WTC11 (cell line): ENCODE results near the gene ADORA2B.

Source experiments
- CBFB ChIP-seq: sonication (generic); formaldehyde crosslinking; IDR thresholded peaks from 2 replicates; pipeline ENCODE4 v1.8.1; 2022; ENCODE audit warnings: mild to moderate bottlenecking, low read depth, missing genetic modification reagents
- TEAD4 ChIP-seq: sonication (generic); formaldehyde crosslinking; IDR thresholded peaks from 2 replicates; pipeline ENCODE4 v1.8.0; 2022; ENCODE audit warnings: mild to moderate bottlenecking, missing genetic modification reagents
- TP53 ChIP-seq: sonication (generic); formaldehyde crosslinking; IDR thresholded peaks from 2 replicates; pipeline ENCODE4 v1.8.1; 2023; ENCODE audit warnings: mild to moderate bottlenecking, missing genetic modification reagents
- TF ChIP-seq, protein P1 (sequence below): sonication (generic); formaldehyde crosslinking; IDR thresholded peaks from 2 replicates; pipeline ENCODE4 v1.8.0; 2022; ENCODE audit warnings: mild to moderate bottlenecking, missing genetic modification reagents
- TF ChIP-seq, protein P2 (sequence below): sonication (generic); formaldehyde crosslinking; IDR thresholded peaks from 2 replicates; pipeline ENCODE4 v1.8.1; 2022; ENCODE audit warnings: low read depth, missing genetic modification reagents, borderline replicate concordance
- TF ChIP-seq, protein P3 (sequence below): sonication (generic); formaldehyde crosslinking; IDR thresholded peaks from 2 replicates; pipeline ENCODE4 v1.8.1; 2022; ENCODE audit warnings: low read depth, mild to moderate bottlenecking, moderate library complexity, missing genetic modification reagents, borderline replicate concordance
- TF ChIP-seq, protein P4 (sequence below): sonication (generic); formaldehyde crosslinking; IDR thresholded peaks from 2 replicates; pipeline ENCODE4 v1.8.1; 2023; ENCODE audit warnings: mild to moderate bottlenecking, moderate library complexity, missing genetic modification reagents
- TF ChIP-seq, protein P5 (sequence below): fragments of 200-600 bp; IDR thresholded peaks from 2 replicates; pipeline ENCODE4 v1.8.0; 2022; ENCODE audit warnings: antibody characterized with exemption
- TF ChIP-seq, protein P6 (sequence below): sonication (generic); formaldehyde crosslinking; IDR thresholded peaks from 2 replicates; pipeline ENCODE4 v1.8.1; 2022; ENCODE audit warnings: mild to moderate bottlenecking, moderate library complexity, missing genetic modification reagents

DNA sequence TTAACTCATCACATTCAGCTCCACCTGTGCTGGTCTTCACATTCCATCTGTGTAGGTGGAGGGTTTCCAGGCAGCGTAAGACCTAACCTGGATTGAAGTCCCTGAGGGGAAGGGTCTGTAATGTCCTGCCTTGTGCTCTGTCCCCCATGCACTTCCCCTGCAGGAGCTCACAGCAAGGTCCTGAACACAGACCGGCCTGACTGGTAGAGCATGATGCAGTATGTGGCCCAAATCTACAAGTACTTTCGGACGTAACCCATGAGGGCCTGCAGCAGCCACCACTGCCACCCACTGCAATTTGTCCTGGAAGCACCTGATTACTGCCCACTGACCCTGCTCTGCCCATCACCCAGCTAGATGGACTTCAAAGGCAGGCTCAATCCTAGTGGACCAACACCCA lies 36.6 kb upstream of the ADORA2B start:
- TF ChIP-seq, protein P1, sequence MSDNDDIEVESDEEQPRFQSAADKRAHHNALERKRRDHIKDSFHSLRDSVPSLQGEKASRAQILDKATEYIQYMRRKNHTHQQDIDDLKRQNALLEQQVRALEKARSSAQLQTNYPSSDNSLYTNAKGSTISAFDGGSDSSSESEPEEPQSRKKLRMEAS = no peak
- no peak for TF ChIP-seq TP53 (CRISPR knock-in tag)
- TF ChIP-seq, protein P2, sequence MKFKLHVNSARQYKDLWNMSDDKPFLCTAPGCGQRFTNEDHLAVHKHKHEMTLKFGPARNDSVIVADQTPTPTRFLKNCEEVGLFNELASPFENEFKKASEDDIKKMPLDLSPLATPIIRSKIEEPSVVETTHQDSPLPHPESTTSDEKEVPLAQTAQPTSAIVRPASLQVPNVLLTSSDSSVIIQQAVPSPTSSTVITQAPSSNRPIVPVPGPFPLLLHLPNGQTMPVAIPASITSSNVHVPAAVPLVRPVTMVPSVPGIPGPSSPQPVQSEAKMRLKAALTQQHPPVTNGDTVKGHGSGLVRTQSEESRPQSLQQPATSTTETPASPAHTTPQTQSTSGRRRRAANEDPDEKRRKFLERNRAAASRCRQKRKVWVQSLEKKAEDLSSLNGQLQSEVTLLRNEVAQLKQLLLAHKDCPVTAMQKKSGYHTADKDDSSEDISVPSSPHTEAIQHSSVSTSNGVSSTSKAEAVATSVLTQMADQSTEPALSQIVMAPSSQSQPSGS = no peak
- TF ChIP-seq, protein P3, sequence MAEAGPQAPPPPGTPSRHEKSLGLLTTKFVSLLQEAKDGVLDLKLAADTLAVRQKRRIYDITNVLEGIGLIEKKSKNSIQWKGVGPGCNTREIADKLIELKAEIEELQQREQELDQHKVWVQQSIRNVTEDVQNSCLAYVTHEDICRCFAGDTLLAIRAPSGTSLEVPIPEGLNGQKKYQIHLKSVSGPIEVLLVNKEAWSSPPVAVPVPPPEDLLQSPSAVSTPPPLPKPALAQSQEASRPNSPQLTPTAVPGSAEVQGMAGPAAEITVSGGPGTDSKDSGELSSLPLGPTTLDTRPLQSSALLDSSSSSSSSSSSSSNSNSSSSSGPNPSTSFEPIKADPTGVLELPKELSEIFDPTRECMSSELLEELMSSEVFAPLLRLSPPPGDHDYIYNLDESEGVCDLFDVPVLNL (CRISPR knock-in tag) = no peak
- TF ChIP-seq, protein P4, sequence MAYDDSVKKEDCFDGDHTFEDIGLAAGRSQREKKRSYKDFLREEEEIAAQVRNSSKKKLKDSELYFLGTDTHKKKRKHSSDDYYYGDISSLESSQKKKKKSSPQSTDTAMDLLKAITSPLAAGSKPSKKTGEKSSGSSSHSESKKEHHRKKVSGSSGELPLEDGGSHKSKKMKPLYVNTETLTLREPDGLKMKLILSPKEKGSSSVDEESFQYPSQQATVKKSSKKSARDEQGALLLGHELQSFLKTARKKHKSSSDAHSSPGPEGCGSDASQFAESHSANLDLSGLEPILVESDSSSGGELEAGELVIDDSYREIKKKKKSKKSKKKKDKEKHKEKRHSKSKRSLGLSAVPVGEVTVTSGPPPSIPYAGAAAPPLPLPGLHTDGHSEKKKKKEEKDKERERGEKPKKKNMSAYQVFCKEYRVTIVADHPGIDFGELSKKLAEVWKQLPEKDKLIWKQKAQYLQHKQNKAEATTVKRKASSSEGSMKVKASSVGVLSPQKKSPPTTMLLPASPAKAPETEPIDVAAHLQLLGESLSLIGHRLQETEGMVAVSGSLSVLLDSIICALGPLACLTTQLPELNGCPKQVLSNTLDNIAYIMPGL (CRISPR knock-in tag) = no peak
- no peak for TF ChIP-seq TEAD4 (CRISPR knock-in tag)
- TF ChIP-seq, protein P5, sequence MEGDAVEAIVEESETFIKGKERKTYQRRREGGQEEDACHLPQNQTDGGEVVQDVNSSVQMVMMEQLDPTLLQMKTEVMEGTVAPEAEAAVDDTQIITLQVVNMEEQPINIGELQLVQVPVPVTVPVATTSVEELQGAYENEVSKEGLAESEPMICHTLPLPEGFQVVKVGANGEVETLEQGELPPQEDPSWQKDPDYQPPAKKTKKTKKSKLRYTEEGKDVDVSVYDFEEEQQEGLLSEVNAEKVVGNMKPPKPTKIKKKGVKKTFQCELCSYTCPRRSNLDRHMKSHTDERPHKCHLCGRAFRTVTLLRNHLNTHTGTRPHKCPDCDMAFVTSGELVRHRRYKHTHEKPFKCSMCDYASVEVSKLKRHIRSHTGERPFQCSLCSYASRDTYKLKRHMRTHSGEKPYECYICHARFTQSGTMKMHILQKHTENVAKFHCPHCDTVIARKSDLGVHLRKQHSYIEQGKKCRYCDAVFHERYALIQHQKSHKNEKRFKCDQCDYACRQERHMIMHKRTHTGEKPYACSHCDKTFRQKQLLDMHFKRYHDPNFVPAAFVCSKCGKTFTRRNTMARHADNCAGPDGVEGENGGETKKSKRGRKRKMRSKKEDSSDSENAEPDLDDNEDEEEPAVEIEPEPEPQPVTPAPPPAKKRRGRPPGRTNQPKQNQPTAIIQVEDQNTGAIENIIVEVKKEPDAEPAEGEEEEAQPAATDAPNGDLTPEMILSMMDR = no peak
- TF ChIP-seq, protein P6, sequence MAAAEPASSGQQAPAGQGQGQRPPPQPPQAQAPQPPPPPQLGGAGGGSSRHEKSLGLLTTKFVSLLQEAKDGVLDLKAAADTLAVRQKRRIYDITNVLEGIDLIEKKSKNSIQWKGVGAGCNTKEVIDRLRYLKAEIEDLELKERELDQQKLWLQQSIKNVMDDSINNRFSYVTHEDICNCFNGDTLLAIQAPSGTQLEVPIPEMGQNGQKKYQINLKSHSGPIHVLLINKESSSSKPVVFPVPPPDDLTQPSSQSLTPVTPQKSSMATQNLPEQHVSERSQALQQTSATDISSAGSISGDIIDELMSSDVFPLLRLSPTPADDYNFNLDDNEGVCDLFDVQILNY (CRISPR knock-in tag) = no peak
- no peak for TF ChIP-seq CBFB
